Panc1 (cell line): ENCODE measurements around the gene SMTNL2. TPM values are rescaled to one million over a fixed set of nuclear protein-coding genes. Genes with fewer than 3 reads are reported as not detected.
"Not testable (repeated sequence)": the region's sequence is repeated elsewhere in the genome, so short reads cannot be mapped to it uniquely, and the experiment has no call there.

Source experiments
- ATAC-seq: fragments of 200-7000 bp; cut with Tn5 transposase; 2 replicates; pipeline ENCODE4 v1.9.1; 2020; ENCODE audit warnings: mild to moderate bottlenecking, moderate library complexity
- BruUV-seq: library from RNA; stranded (reverse); fragments of 400-500 nt; replicated peaks from 2 replicates; lab custom pipeline; 2021; lab: Mats Ljungman, UMichigan
- CTCF ChIA-PET: fragments of 300-600 bp; sonication (Branson Sonifier 250); formaldehyde crosslinking; loops from one replicate; lab custom pipeline; 2022; ENCODE audit warnings: antibody characterized with exemption; lab: Charles Lee
- POLR2A ChIA-PET: fragments of 300-600 bp; sonication (Branson Sonifier 250); formaldehyde crosslinking; loops from one replicate; lab custom pipeline; 2022; ENCODE audit warnings: antibody characterized with exemption; lab: Charles Lee
- DNase-seq: peaks from one replicate; pipeline ENCODE4 v3.0.0-alpha.2; 2010; ENCODE audit warnings: low read depth, low spot score
- H3K27ac ChIP-seq: 2 replicates; pipeline ENCODE4 v1.5.1; 2011; ENCODE audit warnings: mild to moderate bottlenecking, low read length, inconsistent platforms
- H3K27me3 ChIP-seq: fragments of 200-500 bp; sonication (Bioruptor generic); 2 replicates; pipeline ENCODE4 v1.6.0; 2014; ENCODE audit warnings: low read length, inconsistent platforms; ENCODE audit not compliant: control insufficient read depth, insufficient read depth
- H3K36me3 ChIP-seq: fragments of 200-500 bp; sonication (Bioruptor generic); 2 replicates; pipeline ENCODE4 v1.5.1; 2014; ENCODE audit warnings: inconsistent platforms, mild to moderate bottlenecking, low read length, moderate library complexity; ENCODE audit not compliant: control insufficient read depth, insufficient read depth
- H3K4me1 ChIP-seq: 2 replicates; pipeline ENCODE4 v1.5.1; 2011; ENCODE audit warnings: inconsistent platforms, mild to moderate bottlenecking, low read length, moderate library complexity; ENCODE audit not compliant: control insufficient read depth, insufficient read depth
- H3K4me3 ChIP-seq, 2 experiments: 2 replicates each; pipeline ENCODE4 v1.5.1; 2011 to 2012; ENCODE audit warnings: low read depth in 2 of 2, low read length in 2 of 2, mild to moderate bottlenecking in 2 of 2, inconsistent platforms in 1 of 2, moderate library complexity in 1 of 2
- H3K9me3 ChIP-seq: fragments of 200-500 bp; sonication (Bioruptor generic); 2 replicates; pipeline ENCODE4 v1.5.1; 2014; ENCODE audit warnings: low read depth, mild to moderate bottlenecking, inconsistent platforms, low read length, moderate library complexity; ENCODE audit not compliant: control insufficient read depth, insufficient read depth
- REST ChIP-seq, 2 experiments: IDR thresholded peaks; 2 replicates each; pipeline ENCODE4 v1.6.1; 2011 to 2012; ENCODE audit warnings: low read depth in 2 of 2, control low read depth in 1 of 2, low read length in 1 of 2, mild to moderate bottlenecking in 1 of 2, moderate library complexity in 1 of 2; ENCODE audit not compliant: insufficient read depth in 1 of 2
- in situ Hi-C: cut with HindIII; loops from 2 replicates; pipeline ENCODE4 v1.10.0; 2016; ENCODE audit warnings: low sequenced_read_pairs, low pct_unique_long_range_greater_than_20kb
- intact Hi-C: fragments of 100-400 bp; cut with micrococcal nuclease; formaldehyde crosslinking; loops from one replicate; pipeline ENCODE4 v1.10.0; 2022; ENCODE audit not compliant: unreplicated experiment
- total RNA-seq: library from RNA; stranded (reverse); gene quantifications from one replicate; pipeline ENCODE4 v1.2.1, GENCODE V29; 2021; ENCODE audit not compliant: unreplicated experiment

Gene SMTNL2
- total RNA-seq, 1 experiment from 2014 or later = not detected

GRCh38 chr17:4639301-4640059, 55.2 kb downstream of the SMTNL2 start:
- intact Hi-C loops, BruUV-seq, H3K9me3 ChIP-seq, CTCF ChIA-PET, in situ Hi-C loops, POLR2A ChIA-PET, DNase-seq, H3K4me1 ChIP-seq, H3K4me3 ChIP-seq, H3K36me3 ChIP-seq, H3K27ac ChIP-seq, H3K27me3 ChIP-seq: not testable (repeated sequence)
- ATAC-seq = peak; percentile 86

GRCh38 chr17:4640569-4641188, 56.4 kb downstream of the SMTNL2 start:
- H3K4me3 ChIP-seq, POLR2A ChIA-PET, H3K9me3 ChIP-seq, BruUV-seq, H3K4me1 ChIP-seq, H3K27me3 ChIP-seq, in situ Hi-C loops, H3K27ac ChIP-seq, DNase-seq, H3K36me3 ChIP-seq, CTCF ChIA-PET, intact Hi-C loops: not testable (repeated sequence)
- peak; percentile 34; the same call in 1 of the 2 replicates for ATAC-seq

GRCh38 chr17:4641297-4642195, 57.2 kb downstream of the SMTNL2 start, which contains the start of gene ALOX15:
TSS of gene ALOX15 (minus strand) at chr17:4641678. CDS start at chr17:4641651, 27 bp downstream.
- Histone ChIP-seq H3K36me3 (no peaks in the 10 kb centered on the region), H3K4me1 (no peaks in the 10 kb centered on the region), H3K27ac (no peak within 1 kb of the TSS), H3K4me3 (no peak within 1 kb of the TSS), H3K9me3 (no peaks in the 10 kb centered on the region), H3K27me3 (peaks cover 2% of the 10 kb centered on the region; the same call in 1 of the 2 replicates)
- no peak for TF ChIP-seq REST (IDR thresholded peaks at IDR 0.05; ENCODE audit: insufficient read depth in 1 of 2, low read depth in 2 of 2, low read length in 1 of 2)
- POLR2A ChIA-PET = no interaction called here
- ATAC-seq (no peak), DNase-seq (no peak)
- BruUV-seq = no TSS peak
- intact Hi-C loops = no loop called here
- in situ Hi-C loops = no loop called here
- CTCF ChIA-PET = no interaction called here
